UCSD-AML1 (cell line): ENCODE results near the gene SLC66A3.

ENCODE experiments used
- DNase-seq: peaks from one replicate; lab custom pipeline; 2025; ENCODE audit not compliant: unreplicated experiment; lab: John Stamatoyannopoulos, UW

SLC66A3 gene

GRCh38 chr2:11213090-11213638 is 57.9 kb downstream of the SLC66A3 start:
- no peak for DNase-seq

GRCh38 chr2:11213975-11214374 is 58.7 kb downstream of the SLC66A3 start:
- no peak for DNase-seq

GRCh38 chr2:11214770-11215169 is 59.5 kb downstream of the SLC66A3 start:
- no peak for DNase-seq

GRCh38 chr2:11215407-11215806 is 60.1 kb downstream of the SLC66A3 start:
- no peak for DNase-seq

GRCh38 chr2:11220445-11220844 is 65.2 kb downstream of the SLC66A3 start:
- DNase-seq: no peak

- DNase-seq: no peak
Measured at GRCh38 chr2:11222845-11223244, 67.6 kb downstream of the SLC66A3 start.

- DNase-seq: no peak
Measured at GRCh38 chr2:11224887-11225286, 69.6 kb downstream of the SLC66A3 start.

GRCh38 chr2:11227595-11227994 is 72.3 kb downstream of the SLC66A3 start:
- DNase-seq: no peak
